Activated CD8-positive, alpha-beta T cell treated with anti-CD3 and anti-CD28 coated beads for 36 hours (primary cell): ENCODE data around the gene GAP43. TPM values are rescaled to one million over a fixed set of nuclear protein-coding genes. Genes with fewer than 3 reads are reported as not detected.

Experiments
- ATAC-seq: fragments of 200-7000 bp; cut with Tn5 transposase; one replicate; pipeline ENCODE4 v1.10.0; 2021; ENCODE audit warnings: mild to moderate bottlenecking, moderate library complexity
- CTCF ChIA-PET: fragments of 350-600 bp; sonication (Branson Sonifier 250); formaldehyde crosslinking; loops from one replicate; lab custom pipeline; 2021; ENCODE audit warnings: antibody characterized with exemption; lab: Charles Lee
- POLR2A ChIA-PET: fragments of 350-600 bp; sonication (Branson Sonifier 250); formaldehyde crosslinking; loops from one replicate; lab custom pipeline; 2021; ENCODE audit warnings: antibody characterized with exemption; lab: Charles Lee
- DNase-seq: peaks from one replicate; pipeline ENCODE4 v3.0.0-alpha.2; 2020
- H3K27ac Mint-ChIP-seq: one replicate; pipeline ENCODE4 v1.8.0; 2021; ENCODE audit warnings: mild to moderate bottlenecking, mixed read lengths
- H3K27me3 Mint-ChIP-seq: one replicate; pipeline ENCODE4 v1.8.0; 2021; ENCODE audit warnings: mixed read lengths
- H3K36me3 Mint-ChIP-seq: one replicate; pipeline ENCODE4 v1.8.0; 2021; ENCODE audit warnings: low read depth, mixed read lengths
- H3K4me1 Mint-ChIP-seq: one replicate; pipeline ENCODE4 v1.8.0; 2021; ENCODE audit warnings: low read depth, mixed read lengths
- H3K4me3 Mint-ChIP-seq: one replicate; pipeline ENCODE4 v1.8.0; 2021; ENCODE audit warnings: mild to moderate bottlenecking, moderate library complexity, mixed read lengths
- H3K9me3 Mint-ChIP-seq: one replicate; pipeline ENCODE4 v1.8.0; 2021; ENCODE audit warnings: mixed read lengths
- intact Hi-C: fragments of 100-400 bp; cut with micrococcal nuclease; formaldehyde crosslinking; loops from one replicate; pipeline ENCODE4 v1.10.0; 2022
- total RNA-seq, 2 experiments: library from RNA; stranded (reverse); gene quantifications; one replicate each; pipeline ENCODE4 v1.2.3, GENCODE V29; 2021
- TF ChIP-seq, protein P1 (sequence below): fragments of 200-600 bp; IDR thresholded peaks from one replicate; pipeline ENCODE4 v1.8.0; 2022; ENCODE audit warnings: antibody characterized with exemption, mild to moderate bottlenecking

The GAP43 gene
- total RNA-seq, 2 experiments from 2014 or later, result not detected

DNA sequence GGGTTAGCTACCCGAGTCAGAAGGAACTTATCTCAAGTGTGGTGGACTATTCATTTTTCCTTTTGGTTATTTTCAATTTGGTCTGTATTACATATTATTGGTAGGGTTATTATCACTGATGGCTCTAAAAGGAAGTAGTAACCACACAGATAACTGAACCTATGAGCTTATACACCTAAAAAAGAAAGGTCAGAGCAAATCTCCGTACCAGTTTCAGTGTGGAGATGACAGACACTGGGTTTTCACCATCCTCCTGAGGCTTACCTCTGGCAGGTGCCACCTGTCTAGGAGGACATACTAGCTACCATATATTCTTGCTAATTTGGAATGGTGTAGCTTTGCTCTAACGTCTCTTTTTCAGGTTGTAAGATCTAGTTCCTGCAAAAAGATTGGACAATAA lies 10.2 kb downstream of the GAP43 start:
- intact Hi-C loops, result no loop called here
- Mint-ChIP-seq H3K9me3 (no peaks in the 10 kb centered on the region), H3K36me3 (no peaks in the 10 kb centered on the region), H3K27ac (no peak overlapping the region), H3K4me1 (no peaks in the 10 kb centered on the region), H3K4me3 (no peak overlapping the region), H3K27me3 (peaks cover 18% of the 10 kb centered on the region)
- DNase-seq (no peak), ATAC-seq (no peak)
- ChIA-PET POLR2A (no interaction called here), CTCF (interaction anchor here (1.6 kb wide), 1 partner anchor 202 kb away, joined by 4 read pairs; no protein-coding TSS in a partner anchor)
- TF ChIP-seq, protein P1, sequence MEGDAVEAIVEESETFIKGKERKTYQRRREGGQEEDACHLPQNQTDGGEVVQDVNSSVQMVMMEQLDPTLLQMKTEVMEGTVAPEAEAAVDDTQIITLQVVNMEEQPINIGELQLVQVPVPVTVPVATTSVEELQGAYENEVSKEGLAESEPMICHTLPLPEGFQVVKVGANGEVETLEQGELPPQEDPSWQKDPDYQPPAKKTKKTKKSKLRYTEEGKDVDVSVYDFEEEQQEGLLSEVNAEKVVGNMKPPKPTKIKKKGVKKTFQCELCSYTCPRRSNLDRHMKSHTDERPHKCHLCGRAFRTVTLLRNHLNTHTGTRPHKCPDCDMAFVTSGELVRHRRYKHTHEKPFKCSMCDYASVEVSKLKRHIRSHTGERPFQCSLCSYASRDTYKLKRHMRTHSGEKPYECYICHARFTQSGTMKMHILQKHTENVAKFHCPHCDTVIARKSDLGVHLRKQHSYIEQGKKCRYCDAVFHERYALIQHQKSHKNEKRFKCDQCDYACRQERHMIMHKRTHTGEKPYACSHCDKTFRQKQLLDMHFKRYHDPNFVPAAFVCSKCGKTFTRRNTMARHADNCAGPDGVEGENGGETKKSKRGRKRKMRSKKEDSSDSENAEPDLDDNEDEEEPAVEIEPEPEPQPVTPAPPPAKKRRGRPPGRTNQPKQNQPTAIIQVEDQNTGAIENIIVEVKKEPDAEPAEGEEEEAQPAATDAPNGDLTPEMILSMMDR, result no peak

GRCh38 chr3:115634052-115634451 lies 10.7 kb downstream of the GAP43 start:
- H3K4me3 Mint-ChIP-seq, result no peak overlapping the region
- H3K36me3 Mint-ChIP-seq, result no peaks in the 10 kb centered on the region
- intact Hi-C loops, result no loop called here
- TF ChIP-seq, protein P1, result no peak
- no peaks in the 10 kb centered on the region for H3K9me3 Mint-ChIP-seq
- ChIA-PET CTCF (interaction anchor here (1.6 kb wide), 1 partner anchor 201 kb away, joined by 4 read pairs; no protein-coding TSS in a partner anchor), POLR2A (no interaction called here)
- H3K27ac Mint-ChIP-seq, result no peak overlapping the region
- DNase-seq (no peak), ATAC-seq (no peak)
- peaks cover 18% of the 10 kb centered on the region for H3K27me3 Mint-ChIP-seq
- no peaks in the 10 kb centered on the region for H3K4me1 Mint-ChIP-seq

DNA sequence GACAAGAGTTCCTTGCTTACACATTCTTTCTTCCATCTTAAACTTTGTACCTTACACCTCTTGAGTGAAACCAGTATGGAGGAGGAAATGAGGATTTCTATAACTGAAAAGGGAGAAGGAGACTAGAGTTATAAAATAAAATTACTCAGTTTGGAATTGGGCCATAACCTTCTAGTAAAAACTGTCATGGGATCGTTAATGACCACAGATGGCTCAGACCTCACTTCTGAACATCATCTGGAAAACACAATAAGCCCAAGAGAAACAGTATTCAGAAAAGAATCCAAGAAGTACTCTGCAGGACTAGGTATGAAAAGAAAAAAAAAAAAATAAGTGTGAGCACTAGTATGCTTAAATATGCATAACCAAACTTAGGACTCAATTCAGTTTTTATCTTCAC lies 12.1 kb downstream of the GAP43 start:
- TF ChIP-seq, protein P1, result no peak
- H3K27me3 Mint-ChIP-seq, result peaks cover 20% of the 10 kb centered on the region
- H3K27ac Mint-ChIP-seq, result no peak overlapping the region
- ChIA-PET CTCF (no interaction called here), POLR2A (no interaction called here)
- H3K4me1 Mint-ChIP-seq, result no peaks in the 10 kb centered on the region
- no peaks in the 10 kb centered on the region for H3K9me3 Mint-ChIP-seq
- no peaks in the 10 kb centered on the region for H3K36me3 Mint-ChIP-seq
- no peak for DNase-seq
- ATAC-seq, result no peak
- intact Hi-C loops, result no loop called here
- no peak overlapping the region for H3K4me3 Mint-ChIP-seq

DNA sequence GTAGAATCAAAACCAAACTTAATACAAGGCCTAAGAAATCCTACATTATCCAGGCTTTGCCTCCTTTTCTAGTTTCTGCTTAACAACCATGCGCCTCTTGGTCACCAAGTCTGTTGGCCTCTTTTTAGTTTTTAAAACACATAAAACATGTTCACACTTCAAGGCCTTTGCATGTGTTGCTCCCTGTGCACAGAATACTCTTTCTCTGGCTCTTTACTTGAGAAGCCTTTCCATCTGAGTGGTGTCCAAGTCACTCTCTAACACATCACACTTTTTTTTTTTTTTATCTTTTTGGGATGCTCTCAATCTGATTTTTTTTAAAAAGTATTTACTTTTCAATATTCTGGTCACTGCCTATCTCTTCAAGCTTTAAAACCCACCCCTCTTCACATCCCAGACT lies 14.9 kb downstream of the GAP43 start:
- DNase-seq (no peak), ATAC-seq (no peak)
- TF ChIP-seq, protein P1, result no peak
- ChIA-PET CTCF (no interaction called here), POLR2A (no interaction called here)
- H3K36me3 Mint-ChIP-seq, result no peaks in the 10 kb centered on the region
- intact Hi-C loops, result no loop called here
- no peaks in the 10 kb centered on the region for H3K4me1 Mint-ChIP-seq
- no peak overlapping the region for H3K27ac Mint-ChIP-seq
- H3K27me3 Mint-ChIP-seq, result peaks cover 9% of the 10 kb centered on the region
- no peaks in the 10 kb centered on the region for H3K9me3 Mint-ChIP-seq
- no peak overlapping the region for H3K4me3 Mint-ChIP-seq

DNA sequence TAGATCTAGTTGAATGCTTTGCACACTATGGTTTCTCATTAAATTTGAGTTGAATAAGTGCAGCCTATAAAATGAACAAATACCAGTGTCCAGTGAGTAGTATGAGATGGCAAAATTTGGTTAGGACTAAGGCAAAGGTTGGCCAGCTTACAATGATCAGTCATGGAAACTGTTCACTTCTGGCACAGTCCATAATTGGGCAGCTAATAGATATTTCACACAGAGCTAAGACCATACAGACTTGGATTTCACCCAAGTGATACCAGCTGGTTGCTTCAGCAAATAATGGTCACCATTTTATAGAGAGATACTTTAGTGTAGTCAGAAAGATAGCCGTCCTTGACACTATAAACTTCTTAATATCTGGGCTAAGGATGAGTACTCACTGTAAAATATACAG lies 15.7 kb downstream of the GAP43 start:
- H3K27me3 Mint-ChIP-seq, result peaks cover 13% of the 10 kb centered on the region
- CTCF ChIA-PET, result no interaction called here

More for the DNA sequence above, 15.7 kb downstream of the GAP43 start:
- intact Hi-C loops, result no loop called here
- no peak for DNase-seq
- TF ChIP-seq, protein P1, result no peak
- POLR2A ChIA-PET, result no interaction called here
- Mint-ChIP-seq H3K4me1 (no peaks in the 10 kb centered on the region), H3K36me3 (no peaks in the 10 kb centered on the region), H3K4me3 (no peak overlapping the region), H3K9me3 (no peaks in the 10 kb centered on the region), H3K27ac (no peak overlapping the region)
- ATAC-seq, result no peak
